Stimulated activated naive CD8-positive, alpha-beta T cell treated with anti-CD3 and anti-CD28 coated beads, Interleukin-15, Interleukin-2, amounts not matched to agents 100 ng/mL and 50 ng/mL, for 24 hours (primary cell): ENCODE results near the gene CCR1.
A peak's percentile ranks its signal among the peaks of the same experiment; 100 is the strongest.

Experiments used
- H3K27ac Mint-ChIP-seq: one replicate; pipeline ENCODE4 v1.8.0; 2021; ENCODE audit warnings: mild to moderate bottlenecking, mixed read lengths
- H3K27me3 Mint-ChIP-seq: one replicate; pipeline ENCODE4 v1.8.0; 2021; ENCODE audit warnings: mixed read lengths
- H3K36me3 Mint-ChIP-seq: one replicate; pipeline ENCODE4 v1.8.0; 2021; ENCODE audit warnings: low read depth, mixed read lengths
- H3K4me1 Mint-ChIP-seq: one replicate; pipeline ENCODE4 v1.8.0; 2021; ENCODE audit warnings: low read depth, mixed read lengths
- H3K4me3 Mint-ChIP-seq: one replicate; pipeline ENCODE4 v1.8.0; 2021; ENCODE audit warnings: mild to moderate bottlenecking, mixed read lengths
- H3K9me3 Mint-ChIP-seq: one replicate; pipeline ENCODE4 v1.8.0; 2021; ENCODE audit warnings: mixed read lengths

CCR1 gene

GRCh38 chr3:46200211-46200610 lies 7.9 kb downstream of the CCR1 start:
- no peaks in the 10 kb centered on the region for H3K4me1 Mint-ChIP-seq
- H3K27me3 Mint-ChIP-seq: no peaks in the 10 kb centered on the region
- no peak overlapping the region for H3K27ac Mint-ChIP-seq
- H3K4me3 Mint-ChIP-seq: no peak overlapping the region
- H3K9me3 Mint-ChIP-seq: no peaks in the 10 kb centered on the region
- H3K36me3 Mint-ChIP-seq: no peaks in the 10 kb centered on the region

DNA sequence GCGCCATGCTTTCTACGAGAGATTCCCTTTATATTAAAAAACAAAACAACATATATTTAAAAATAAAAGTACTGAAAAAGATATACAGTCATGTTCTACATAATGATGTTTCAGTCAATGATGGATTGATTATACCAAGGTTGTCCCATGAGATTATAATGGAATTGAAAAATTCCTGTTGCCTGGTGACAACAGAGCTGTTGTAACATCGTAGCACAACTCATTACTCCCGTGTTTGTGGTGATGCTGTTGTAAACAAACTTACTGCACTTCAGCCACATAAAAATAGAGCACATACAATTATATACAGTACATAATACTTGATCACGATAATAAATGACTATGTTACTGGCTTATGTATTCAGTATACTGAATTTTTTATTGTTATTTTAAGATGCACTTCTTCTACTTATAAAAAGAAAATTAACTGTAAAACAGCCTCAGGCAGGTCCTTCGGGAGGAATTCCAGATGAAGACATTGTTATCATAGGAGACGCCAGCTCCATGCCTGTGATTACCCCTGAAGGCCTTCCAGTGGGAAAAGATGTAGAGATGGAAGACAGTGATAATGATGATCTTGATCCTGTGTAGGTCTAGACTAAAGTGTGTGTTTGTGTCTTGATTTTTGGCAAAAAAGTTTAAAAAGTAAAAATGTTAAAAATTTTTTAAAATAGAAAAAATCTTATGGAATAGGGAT lies 11.7 kb downstream of the CCR1 start:
- Mint-ChIP-seq H3K4me3 (no peak overlapping the region), H3K36me3 (no peaks in the 10 kb centered on the region), H3K4me1 (no peaks in the 10 kb centered on the region), H3K27me3 (peaks cover 4% of the 10 kb centered on the region), H3K9me3 (peaks cover 14% of the 10 kb centered on the region), H3K27ac (no peak overlapping the region)

DNA sequence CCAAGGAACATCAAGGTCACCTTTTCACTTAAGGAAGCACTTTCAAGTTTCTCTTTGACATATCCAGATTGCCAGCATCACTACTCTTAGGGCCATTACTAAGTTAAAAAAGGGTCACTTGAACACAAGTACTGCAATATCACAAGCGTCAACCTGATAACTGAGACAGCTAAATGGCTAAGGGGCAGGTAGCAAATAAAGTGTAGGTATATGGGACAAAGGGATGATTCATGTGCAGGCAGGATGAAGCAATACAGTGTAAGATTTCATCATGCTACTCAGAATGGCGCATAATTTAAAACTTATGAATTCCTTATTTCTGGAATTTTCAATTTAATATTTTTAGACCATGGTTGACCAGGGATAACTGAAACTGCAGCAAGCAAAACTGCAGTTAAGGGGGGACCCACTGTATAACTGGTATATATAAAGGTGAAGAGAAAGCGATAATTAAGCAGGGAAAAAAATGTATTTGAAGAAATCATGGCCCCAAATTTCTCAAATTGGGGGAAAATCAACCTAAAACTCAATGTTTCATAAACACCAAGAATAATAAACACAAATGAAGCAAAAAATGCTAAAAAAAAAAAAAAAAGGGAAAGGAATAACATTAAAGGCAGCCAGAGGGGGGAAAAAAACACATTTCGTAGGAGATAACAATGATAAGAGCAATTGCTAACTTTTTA lies 13.1 kb downstream of the CCR1 start:
- no peak overlapping the region for H3K27ac Mint-ChIP-seq
- H3K4me3 Mint-ChIP-seq: no peak overlapping the region
- H3K9me3 Mint-ChIP-seq: peaks cover 14% of the 10 kb centered on the region

DNA sequence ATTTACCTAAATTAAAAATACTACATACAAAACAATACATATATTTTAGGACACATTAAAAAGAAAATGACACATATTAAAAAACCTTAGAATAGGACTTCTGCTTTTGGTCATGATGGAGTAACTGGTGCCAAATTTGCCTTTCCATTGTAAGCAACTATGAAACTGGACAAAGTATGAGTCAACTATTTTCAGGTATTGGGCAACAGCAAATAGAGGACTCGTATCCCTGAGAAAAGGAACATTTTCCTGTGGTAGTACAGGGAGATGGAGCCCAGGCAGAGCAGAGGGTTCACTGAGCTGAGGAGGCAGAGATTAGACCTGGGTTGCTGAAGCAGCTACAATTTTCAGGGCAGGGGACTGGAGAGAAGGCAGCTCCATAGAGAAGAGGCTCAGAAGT lies 14.7 kb downstream of the CCR1 start:
- peaks cover 4% of the 10 kb centered on the region for H3K27me3 Mint-ChIP-seq
- no peak overlapping the region for H3K4me3 Mint-ChIP-seq
- peaks cover 14% of the 10 kb centered on the region for H3K9me3 Mint-ChIP-seq
- no peaks in the 10 kb centered on the region for H3K4me1 Mint-ChIP-seq
- no peak overlapping the region for H3K27ac Mint-ChIP-seq
- no peaks in the 10 kb centered on the region for H3K36me3 Mint-ChIP-seq

More for the DNA sequence above, 13.1 kb downstream of the CCR1 start:
- no peaks in the 10 kb centered on the region for H3K36me3 Mint-ChIP-seq
- no peaks in the 10 kb centered on the region for H3K4me1 Mint-ChIP-seq
- H3K27me3 Mint-ChIP-seq: peaks cover 4% of the 10 kb centered on the region

DNA sequence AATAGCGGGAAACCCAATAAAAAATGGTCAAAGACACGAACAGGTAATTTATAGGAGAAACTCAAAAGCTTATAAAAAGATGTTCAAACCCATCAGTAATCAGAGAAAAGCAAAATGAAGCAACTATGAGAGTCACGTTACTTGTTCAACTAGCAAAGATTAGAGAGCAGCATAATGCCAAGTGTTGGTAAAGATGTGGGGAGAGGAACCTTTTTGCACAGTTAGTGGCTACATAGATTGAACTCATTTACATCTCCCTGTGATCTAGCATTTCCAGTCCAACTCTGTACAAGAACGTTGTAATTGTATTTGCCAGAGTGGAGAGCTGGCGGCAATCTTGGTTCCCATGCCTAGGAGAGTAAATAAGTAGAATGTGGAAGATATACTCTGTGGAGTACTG lies 15.2 kb downstream of the CCR1 start:
- Mint-ChIP-seq H3K4me3 (no peak overlapping the region), H3K36me3 (no peaks in the 10 kb centered on the region), H3K27me3 (peaks cover 4% of the 10 kb centered on the region), H3K27ac (no peak overlapping the region), H3K4me1 (peaks cover 4% of the 10 kb centered on the region), H3K9me3 (peaks cover 14% of the 10 kb centered on the region)

GRCh38 chr3:46191730-46192129 lies 16.4 kb downstream of the CCR1 start:
- Mint-ChIP-seq H3K4me1 (peaks cover 14% of the 10 kb centered on the region), H3K4me3 (no peak overlapping the region), H3K27ac (no peak overlapping the region), H3K9me3 (peaks cover 14% of the 10 kb centered on the region), H3K36me3 (no peaks in the 10 kb centered on the region), H3K27me3 (peaks cover 4% of the 10 kb centered on the region)

DNA sequence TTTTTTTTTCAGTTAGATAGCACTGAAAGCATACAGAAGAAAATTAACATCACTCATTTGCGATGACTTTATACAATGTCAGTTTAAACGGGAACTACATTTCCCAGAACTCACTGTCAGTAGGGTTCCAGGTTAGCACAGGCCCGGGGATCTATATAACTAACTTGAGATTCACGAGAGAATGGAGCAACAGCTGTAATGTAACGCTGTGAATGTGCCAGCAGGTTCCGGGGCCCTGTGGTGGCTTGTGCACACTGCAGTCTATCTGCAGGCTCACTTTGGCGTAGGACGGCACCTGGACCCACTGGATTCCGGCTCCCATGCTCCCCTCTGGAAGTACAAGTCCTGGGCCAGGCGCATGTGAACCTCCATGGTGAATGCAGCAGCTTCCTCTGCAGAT lies 19.4 kb downstream of the CCR1 start:
- Mint-ChIP-seq H3K4me1 (peaks cover 22% of the 10 kb centered on the region), H3K36me3 (no peaks in the 10 kb centered on the region), H3K4me3 (no peak overlapping the region), H3K27me3 (peaks cover 4% of the 10 kb centered on the region), H3K27ac (no peak overlapping the region), H3K9me3 (peaks cover 5% of the 10 kb centered on the region)

DNA sequence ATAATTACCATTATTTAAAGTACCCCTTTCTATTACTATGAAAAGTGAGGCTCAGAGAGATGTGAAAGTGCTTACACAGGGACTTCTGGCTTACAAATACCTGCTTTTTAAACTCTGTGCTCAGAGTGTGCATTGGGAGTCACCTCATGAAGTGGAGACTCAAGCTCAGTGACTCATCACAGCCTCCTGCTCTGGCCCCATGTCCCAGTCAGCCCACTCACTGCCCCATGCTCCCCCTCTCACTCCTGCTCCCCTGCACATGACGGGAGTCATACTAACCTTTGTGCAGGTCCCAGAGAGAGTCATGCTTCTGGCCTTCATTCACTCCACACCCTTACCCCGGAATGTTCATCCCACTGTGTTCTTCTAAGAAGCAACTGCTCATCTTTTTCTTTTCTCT lies 20.2 kb downstream of the CCR1 start:
- Mint-ChIP-seq H3K4me3 (no peak overlapping the region), H3K36me3 (no peaks in the 10 kb centered on the region), H3K27me3 (peaks cover 2% of the 10 kb centered on the region), H3K27ac (no peak overlapping the region), H3K4me1 (peaks cover 26% of the 10 kb centered on the region), H3K9me3 (peaks cover 2% of the 10 kb centered on the region)

DNA sequence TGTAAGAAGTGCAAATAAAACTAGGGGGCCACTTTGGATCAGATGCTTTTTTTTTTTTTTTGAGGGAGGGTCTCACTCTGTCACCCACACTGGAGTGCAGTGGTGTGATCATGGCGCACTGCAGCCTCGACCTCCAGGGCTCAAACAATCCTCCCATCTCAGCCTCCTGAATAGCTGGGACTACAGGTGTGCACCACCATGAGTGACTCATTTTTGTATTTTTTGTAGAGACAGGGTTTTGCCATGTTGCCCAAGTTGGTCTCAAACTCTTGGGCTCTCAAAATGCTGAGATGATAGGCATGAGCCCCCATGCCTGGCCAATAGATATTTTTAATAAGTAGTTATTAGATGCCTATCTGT lies 20.8 kb downstream of the CCR1 start:
- Mint-ChIP-seq H3K4me3 (no peak overlapping the region), H3K4me1 (peaks cover 26% of the 10 kb centered on the region), H3K27me3 (no peaks in the 10 kb centered on the region), H3K27ac (peak overlapping the region; percentile 13), H3K36me3 (no peaks in the 10 kb centered on the region), H3K9me3 (no peaks in the 10 kb centered on the region)

DNA sequence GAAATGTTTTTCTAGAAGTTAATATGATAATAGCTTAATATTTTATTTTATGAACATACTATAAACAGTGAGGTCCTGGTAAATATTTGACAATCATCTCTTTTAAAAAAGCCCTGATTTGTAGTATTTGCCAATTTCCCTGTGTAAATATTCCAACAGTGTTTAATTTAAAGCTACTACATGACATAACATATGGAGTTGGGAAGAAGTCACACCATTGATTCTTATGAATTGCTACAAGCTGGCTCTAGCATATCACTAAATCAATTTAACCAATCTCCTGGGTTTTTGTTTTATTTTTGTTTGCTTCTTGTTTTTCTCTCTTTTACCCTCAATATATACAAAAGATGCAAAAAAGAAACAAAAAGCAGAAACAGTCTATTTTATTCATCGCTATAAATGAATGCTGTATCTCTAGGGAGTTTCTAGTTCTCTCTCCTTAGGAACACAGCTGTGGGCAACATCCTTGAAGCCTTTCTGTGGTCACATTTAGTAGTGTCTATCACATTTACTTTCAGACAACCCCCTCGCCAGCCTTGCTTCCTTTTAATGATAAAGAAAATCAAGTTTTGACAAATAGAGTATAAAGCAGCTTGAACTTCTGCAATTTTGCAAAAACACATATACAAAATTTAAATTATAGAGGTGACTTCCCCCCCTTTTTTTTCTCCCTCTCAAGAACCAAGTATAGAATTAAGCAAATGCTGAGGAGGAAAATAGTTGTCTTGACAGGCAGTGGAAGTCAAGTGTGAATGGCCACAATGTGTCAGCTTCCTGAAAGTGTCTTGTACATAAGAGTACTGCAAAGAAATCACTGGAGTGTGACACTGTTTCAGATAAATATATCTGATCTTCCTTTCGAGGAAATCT lies 21.4 kb downstream of the CCR1 start:
- Mint-ChIP-seq H3K4me1 (peaks cover 26% of the 10 kb centered on the region), H3K36me3 (no peaks in the 10 kb centered on the region), H3K4me3 (no peak overlapping the region), H3K27me3 (no peaks in the 10 kb centered on the region), H3K27ac (peak overlapping the region; percentile 13), H3K9me3 (no peaks in the 10 kb centered on the region)

GRCh38 chr3:46184469-46184868 lies 23.6 kb downstream of the CCR1 start:
- Mint-ChIP-seq H3K36me3 (no peaks in the 10 kb centered on the region), H3K4me1 (peaks cover 26% of the 10 kb centered on the region), H3K9me3 (no peaks in the 10 kb centered on the region), H3K27me3 (peaks cover 4% of the 10 kb centered on the region), H3K4me3 (no peak overlapping the region), H3K27ac (no peak overlapping the region)

GRCh38 chr3:46183330-46183729 lies 24.8 kb downstream of the CCR1 start:
- Mint-ChIP-seq H3K27ac (no peak overlapping the region), H3K27me3 (peaks cover 7% of the 10 kb centered on the region), H3K4me3 (no peak overlapping the region), H3K4me1 (peaks cover 26% of the 10 kb centered on the region), H3K36me3 (no peaks in the 10 kb centered on the region), H3K9me3 (no peaks in the 10 kb centered on the region)

DNA sequence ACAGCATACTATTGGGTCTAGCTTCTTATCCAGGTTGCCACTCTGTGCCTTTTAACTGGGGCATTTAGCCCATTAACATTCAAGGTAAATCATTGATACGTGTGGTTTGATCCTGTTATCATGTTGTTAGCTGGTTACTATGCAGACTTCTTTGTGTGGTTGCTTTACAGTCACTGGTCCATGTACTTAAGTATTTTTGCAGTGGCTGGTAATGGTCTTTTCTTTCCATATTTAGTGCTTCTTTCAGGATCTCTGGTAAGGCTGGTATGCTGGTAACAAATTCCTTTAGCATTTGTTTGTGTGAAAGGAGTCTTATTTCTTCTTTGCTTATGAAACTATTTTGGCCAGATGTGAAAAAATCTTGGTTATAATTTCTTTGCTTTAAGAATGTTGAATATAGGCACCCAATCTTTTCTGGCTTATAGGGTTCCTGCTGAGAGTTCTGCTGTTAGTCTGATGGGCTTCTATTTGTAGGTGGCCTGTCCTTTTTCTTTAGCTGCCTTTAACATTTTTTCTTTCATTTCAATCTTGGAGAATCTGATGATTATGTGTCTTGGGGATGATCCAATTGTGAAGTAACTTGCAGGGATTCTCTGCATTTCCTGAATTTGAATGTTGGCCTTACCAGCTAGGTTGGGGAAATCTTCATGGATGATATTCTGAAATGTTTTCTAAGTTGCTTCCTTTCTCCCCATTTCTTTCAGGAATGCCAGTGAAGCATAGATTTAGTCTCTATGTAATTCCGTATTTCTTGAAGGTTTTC lies 39.3 kb downstream of the CCR1 start:
- Mint-ChIP-seq H3K27me3 (peaks cover 3% of the 10 kb centered on the region), H3K27ac (no peak overlapping the region), H3K36me3 (no peaks in the 10 kb centered on the region), H3K9me3 (peaks cover 6% of the 10 kb centered on the region), H3K4me1 (no peaks in the 10 kb centered on the region), H3K4me3 (no peak overlapping the region)

DNA sequence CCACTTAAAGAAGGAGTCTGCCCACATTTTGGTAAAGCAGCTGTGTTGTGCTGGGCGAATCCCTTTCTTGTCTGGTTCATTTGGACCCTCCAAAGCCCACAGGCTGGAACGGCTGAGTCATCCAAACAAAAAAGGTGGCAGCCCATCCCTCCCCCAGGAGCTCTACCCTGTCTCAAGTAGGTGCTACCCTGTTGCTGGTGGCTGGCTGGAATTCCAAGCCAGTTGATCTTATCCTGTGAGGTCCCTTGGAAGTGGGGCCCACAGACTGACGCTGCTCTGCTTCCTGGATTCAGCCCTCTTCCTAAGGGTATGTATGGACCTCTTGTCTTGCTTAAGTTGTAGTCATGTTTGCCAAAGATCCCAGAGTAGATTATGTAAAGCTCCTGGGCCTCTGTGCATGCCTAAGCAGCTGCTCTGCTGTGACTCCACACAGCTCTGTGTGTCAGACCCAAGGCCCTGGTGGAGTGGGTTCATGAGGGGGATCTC lies 44.5 kb downstream of the CCR1 start:
- peaks cover 3% of the 10 kb centered on the region for H3K27me3 Mint-ChIP-seq
- no peak overlapping the region for H3K27ac Mint-ChIP-seq
- no peaks in the 10 kb centered on the region for H3K4me1 Mint-ChIP-seq
- H3K36me3 Mint-ChIP-seq: no peaks in the 10 kb centered on the region
- H3K4me3 Mint-ChIP-seq: no peak overlapping the region
- H3K9me3 Mint-ChIP-seq: no peaks in the 10 kb centered on the region
